Stimulated activated CD8-positive, alpha-beta memory T cell treated with anti-CD3 and anti-CD28 coated beads, Interleukin-7, amount 100 ng/mL, for 48 hours (primary cell): ENCODE results near the gene ZNF782.
"Not testable (repeated sequence)": the region's sequence is repeated elsewhere in the genome, so short reads cannot be mapped to it uniquely, and the experiment has no call there.

Source experiments
- DNase-seq, 2 donors: peaks; one replicate each; pipeline ENCODE4 v3.0.0-alpha.2; 2020; ENCODE audit warnings: low read depth in 1 of 2; ENCODE audit errors: extremely low read depth in 1 of 2

Gene ZNF782

GRCh38 chr9:96854651-96855273 is 448 bp upstream of the ZNF782 start:
- DNase-seq = no peak

- DNase-seq = no peak
Measured at GRCh38 chr9:96852676-96853075, 1.6 kb downstream of the ZNF782 start.

- no peak for DNase-seq
Measured at GRCh38 chr9:96844040-96844439, 10.3 kb downstream of the ZNF782 start.

GRCh38 chr9:96818533-96818932 is 35.8 kb downstream of the ZNF782 start:
- no peak for DNase-seq

- no peak for DNase-seq
Measured at GRCh38 chr9:96817973-96818372, 36.3 kb downstream of the ZNF782 start.

GRCh38 chr9:96813607-96814006 is 40.7 kb downstream of the ZNF782 start:
- DNase-seq = no peak

GRCh38 chr9:96798959-96799358 is 55.4 kb downstream of the ZNF782 start:
- not testable (repeated sequence) for DNase-seq

- DNase-seq = no peak
Measured at GRCh38 chr9:96784021-96784420, 70.3 kb downstream of the ZNF782 start.

GRCh38 chr9:96782235-96782634 is 72.1 kb downstream of the ZNF782 start:
- no peak for DNase-seq

GRCh38 chr9:96781552-96781951 is 72.8 kb downstream of the ZNF782 start:
- no peak for DNase-seq

GRCh38 chr9:96779089-96779488 is 75.2 kb downstream of the ZNF782 start:
- DNase-seq = no peak

GRCh38 chr9:96777426-96777864 is 76.9 kb downstream of the ZNF782 start:
- no peak for DNase-seq

- no peak for DNase-seq
Measured at GRCh38 chr9:96771124-96771523, 83.2 kb downstream of the ZNF782 start.

GRCh38 chr9:96769989-96770388 is 84.3 kb downstream of the ZNF782 start:
- DNase-seq = no peak
